ENCODE results near the gene ADAMTS4.

The ADAMTS4 gene

GRCh38 chr1:161193561-161194235, 5.2 kb downstream of the ADAMTS4 start:
- FAIRE-seq, result no peak

GRCh38 chr1:161192476-161193465, 6.1 kb downstream of the ADAMTS4 start:
- FAIRE-seq, result no peak

- no peak for FAIRE-seq
Measured at GRCh38 chr1:161191971-161192370, 6.9 kb downstream of the ADAMTS4 start.

DNA sequence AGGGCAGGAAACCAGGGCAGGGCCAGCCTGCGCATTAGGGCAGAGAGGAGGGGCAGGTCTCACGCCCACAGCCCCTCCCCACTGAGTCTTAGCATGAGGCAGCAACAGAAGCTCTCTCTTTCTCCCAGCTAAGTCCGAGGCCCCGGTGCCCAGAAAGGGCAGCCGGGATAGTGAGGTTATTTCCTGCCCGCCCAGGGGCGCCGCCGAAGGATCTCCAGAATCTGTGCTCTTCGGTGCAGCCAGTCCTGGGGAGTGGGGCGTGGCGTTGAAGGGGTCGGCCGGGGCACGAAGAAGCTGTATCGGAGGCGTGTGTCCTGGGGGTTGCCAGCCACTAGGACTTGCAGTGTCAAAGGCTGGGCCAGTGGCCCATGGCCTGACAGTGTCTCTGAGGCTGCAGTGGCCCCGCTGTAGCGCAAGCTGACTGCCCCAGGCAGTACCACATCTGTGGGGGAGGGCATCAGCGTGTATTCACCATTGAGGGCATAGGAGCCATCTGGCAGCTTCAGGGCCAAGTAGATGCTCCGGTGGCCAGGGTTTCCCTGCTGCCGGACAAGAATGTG, 7.8 kb downstream of the ADAMTS4 start:
- no peak for FAIRE-seq

- no peak for FAIRE-seq
Measured at GRCh38 chr1:161189036-161189435, 9.8 kb downstream of the ADAMTS4 start.

DNA sequence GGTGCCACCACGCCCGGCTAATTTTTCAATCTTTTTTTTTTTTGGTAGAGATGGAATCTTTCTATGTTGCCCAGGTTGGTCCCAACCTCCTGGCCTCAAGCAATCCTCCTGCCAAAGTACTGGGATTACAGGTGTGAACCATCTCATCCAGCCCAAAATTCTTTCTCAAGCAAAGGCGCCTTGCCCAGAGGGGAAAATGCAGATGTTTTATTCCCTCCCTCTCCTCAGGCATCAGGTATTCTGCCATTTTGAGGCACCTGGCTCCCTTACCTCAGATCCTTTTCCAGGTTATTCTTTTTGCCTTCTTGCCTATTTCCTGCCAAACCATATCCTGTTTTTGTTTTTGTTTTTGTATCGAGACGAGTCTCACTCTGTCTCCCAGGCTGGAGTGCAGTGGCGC, 10.5 kb downstream of the ADAMTS4 start:
- FAIRE-seq, result no peak

GRCh38 chr1:161187311-161187710, 11.5 kb downstream of the ADAMTS4 start:
- no peak for FAIRE-seq

GRCh38 chr1:161185732-161186311, 13.0 kb downstream of the ADAMTS4 start:
- FAIRE-seq, result no peak

GRCh38 chr1:161185282-161185682, 13.6 kb downstream of the ADAMTS4 start:
- FAIRE-seq, result no peak

- no peak for FAIRE-seq
Measured at GRCh38 chr1:161182214-161182613, 16.6 kb downstream of the ADAMTS4 start.

DNA sequence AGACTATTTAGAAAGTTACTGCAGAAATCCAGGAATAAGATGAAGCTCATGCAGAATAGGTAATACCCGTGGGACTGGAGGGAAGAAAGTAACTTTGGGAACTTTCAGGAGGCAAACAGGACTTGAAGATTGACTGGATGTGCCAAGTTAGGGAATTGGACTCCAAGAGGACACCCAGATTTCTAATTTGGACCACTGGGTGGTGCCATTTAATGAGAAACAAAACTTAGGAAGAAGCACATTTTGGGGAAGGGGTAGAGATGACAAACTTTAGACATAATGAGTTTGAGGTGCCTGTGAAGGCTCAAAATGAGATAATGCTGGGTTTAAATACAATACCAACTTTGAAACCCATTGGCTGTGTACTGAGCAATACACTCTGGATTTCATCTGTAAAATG, 18.2 kb downstream of the ADAMTS4 start:
- no peak for FAIRE-seq

DNA sequence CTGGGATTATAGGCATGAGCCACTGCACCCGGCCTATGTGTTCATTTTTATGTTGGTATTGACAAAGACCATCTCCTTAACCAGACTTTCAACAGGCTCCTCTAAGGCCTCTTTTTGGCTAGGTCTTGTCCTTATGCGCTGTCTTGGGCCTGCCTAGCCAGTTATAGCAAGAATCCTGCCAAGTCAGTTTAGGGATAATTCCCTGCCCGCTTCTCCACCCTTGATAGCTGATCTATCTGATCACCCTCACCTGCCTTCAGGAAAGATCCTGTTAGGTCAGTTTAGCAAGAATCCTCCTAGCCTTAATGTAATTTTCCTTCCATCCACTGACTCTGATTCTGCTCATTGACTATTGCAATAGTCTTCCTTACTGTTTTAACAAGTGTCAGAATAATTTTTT, 19.2 kb downstream of the ADAMTS4 start:
- FAIRE-seq, result no peak

GRCh38 chr1:161177936-161178244, 21.0 kb downstream of the ADAMTS4 start:
- no peak for FAIRE-seq

GRCh38 chr1:161177112-161177935, 21.5 kb downstream of the ADAMTS4 start, which contains the start of gene B4GALT3:
B4GALT3 (minus strand) TSS chr1:161177507; CDS start chr1:161176060, 1,447 bp downstream.
- FAIRE-seq, result no peak

- no peak for FAIRE-seq
Measured at GRCh38 chr1:161176468-161177111, 22.3 kb downstream of the ADAMTS4 start.

DNA sequence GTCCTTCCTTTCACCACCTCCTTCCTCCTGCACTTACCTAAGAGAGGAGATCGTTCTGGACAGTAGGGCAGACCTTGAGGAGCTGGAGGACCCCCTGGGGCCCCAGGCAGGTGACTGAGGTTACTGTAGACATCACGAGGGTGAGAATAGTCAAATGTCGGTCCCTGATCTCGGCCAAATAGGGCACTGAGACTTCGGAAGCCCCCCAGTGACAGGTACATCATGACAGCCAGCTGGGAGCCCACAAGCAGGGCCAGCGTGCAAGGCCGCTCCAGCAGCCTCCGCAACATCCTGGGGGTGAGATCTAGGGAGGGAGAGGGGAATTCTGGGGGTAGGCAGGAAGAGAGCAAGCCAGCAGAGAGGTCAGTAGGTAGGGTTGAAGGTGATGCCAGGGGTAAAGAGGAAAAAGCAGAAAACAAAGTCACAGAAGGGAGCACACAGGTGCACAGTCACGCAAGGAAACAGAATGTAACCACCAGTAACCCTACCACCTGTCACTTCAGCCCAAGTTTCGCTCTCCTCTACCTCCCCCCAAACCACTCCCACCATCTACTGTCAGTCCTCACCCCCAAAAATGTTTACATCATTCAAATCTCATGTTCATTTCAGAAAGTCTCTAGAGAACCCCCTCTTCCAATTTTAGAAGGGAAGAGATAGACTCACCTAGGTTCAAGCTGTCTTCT, 22.9 kb downstream of the ADAMTS4 start:
- FAIRE-seq, result no peak

GRCh38 chr1:161174911-161175310, 23.9 kb downstream of the ADAMTS4 start:
- no peak for FAIRE-seq

- no peak for FAIRE-seq
Measured at GRCh38 chr1:161173711-161174110, 25.1 kb downstream of the ADAMTS4 start.

DNA sequence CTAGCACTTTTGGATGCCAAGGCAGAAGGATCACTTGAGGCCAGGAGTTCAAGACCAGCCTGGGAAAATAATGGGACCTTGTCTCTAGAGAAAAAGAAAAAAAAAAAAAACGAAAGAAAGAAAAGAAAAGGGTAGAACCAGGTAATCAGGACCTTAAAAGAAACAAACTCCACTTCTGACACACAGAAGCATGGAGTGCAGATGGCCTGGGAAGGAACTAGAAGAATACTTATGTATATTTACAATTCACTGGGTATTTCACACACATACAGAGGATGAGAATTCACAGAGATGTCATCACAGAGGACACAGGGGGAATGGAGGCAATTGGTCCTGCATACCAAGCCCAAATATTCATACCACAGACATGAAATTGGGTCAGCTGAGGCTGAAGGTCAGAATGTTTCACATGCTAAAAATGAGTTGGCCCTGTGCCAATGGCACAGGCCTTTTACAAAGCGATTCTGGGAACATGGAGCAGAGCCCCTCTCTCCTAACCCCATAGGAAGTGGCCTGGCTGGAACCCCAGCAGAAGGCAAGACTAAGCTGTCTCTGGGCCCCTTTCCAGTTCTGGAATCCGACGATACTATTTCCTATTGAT, 26.0 kb downstream of the ADAMTS4 start:
- no peak for FAIRE-seq

GRCh38 chr1:161172349-161172748, 26.5 kb downstream of the ADAMTS4 start:
- no peak for FAIRE-seq

DNA sequence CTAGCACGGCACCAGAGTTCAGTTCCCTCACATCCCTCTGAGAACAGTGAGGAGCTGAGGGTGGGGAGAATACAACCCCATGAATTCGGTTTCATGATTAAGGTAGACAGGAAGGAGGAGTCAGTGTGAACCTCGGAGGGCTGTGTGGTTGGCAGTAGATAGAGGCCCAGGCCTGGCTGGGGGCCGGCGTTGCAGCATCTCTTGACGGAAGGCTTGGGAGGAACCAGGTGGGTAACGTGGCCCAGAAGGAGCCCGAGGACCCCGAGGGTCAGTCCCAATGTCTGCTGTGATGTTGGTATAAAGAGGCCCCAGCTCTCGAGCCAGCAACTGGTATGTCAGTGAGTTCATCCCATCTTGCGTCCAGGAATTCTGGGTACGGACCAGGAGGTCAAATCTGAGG, 27.2 kb downstream of the ADAMTS4 start:
- FAIRE-seq, result no peak
